G401 (cell line): ENCODE results near the gene DNAH11. TPM values are rescaled to one million over a fixed set of nuclear protein-coding genes. Genes with fewer than 3 reads are reported as not detected.

Experiments used
- DNase-seq: peaks from one replicate; pipeline ENCODE4 v3.0.0-alpha.2; 2015; ENCODE audit warnings: low spot score
- in situ Hi-C: cut with HindIII; loops from 2 replicates; pipeline ENCODE4 v1.10.0; 2016; ENCODE audit warnings: low sequenced_read_pairs, mixed read lengths
- total RNA-seq: library from RNA; depleted of rRNA; stranded (reverse); fragments of >200 nt; shearing (Covaris generic); gene quantifications from 2 replicates; pipeline ENCODE4 v1.2.3, GENCODE V29; 2014

DNAH11 gene
- total RNA-seq, 1 experiment from 2014 or later, result 3.4 TPM

DNA sequence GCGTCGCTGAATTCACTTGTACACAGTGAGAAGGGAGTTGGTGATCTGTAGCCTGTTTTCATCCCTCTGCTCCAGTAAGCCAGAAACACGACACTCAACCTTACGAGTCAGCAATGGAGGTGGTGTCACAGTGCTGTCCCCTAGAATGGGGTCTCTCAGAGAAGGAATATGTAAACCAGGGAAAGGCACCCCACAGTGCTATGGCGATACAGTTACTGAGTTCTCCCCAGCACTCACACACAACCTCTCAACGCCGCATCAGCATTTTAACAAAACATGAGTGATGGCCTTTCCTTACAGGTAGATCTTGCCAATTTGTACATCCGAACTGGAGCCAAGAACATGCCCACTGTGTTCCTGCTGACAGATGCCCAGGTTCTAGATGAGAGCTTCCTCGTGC, 206.5 kb downstream of the DNAH11 start:
- DNase-seq, result no peak
- in situ Hi-C loops, result no loop called here

DNA sequence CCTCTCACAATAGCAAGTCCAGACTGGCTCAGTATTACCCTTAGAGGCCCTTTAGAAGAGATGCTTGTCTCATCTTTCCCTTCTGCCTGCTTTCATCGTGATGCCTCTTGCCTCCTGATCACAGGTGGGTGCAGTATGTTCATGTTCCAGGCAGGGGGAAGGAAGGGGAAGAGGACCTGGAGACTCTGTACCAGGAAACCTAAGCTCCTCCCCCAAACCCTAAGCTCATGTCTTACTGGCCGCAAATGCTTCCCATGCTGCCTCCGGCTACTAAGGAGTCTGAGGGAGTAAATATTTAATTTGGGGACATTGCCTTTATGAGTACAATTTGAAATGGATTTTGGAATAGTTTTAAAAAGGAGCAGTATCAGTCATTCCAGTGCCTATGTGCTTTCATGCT, 210.2 kb downstream of the DNAH11 start:
- DNase-seq, result no peak
- in situ Hi-C loops, result no loop called here

DNA sequence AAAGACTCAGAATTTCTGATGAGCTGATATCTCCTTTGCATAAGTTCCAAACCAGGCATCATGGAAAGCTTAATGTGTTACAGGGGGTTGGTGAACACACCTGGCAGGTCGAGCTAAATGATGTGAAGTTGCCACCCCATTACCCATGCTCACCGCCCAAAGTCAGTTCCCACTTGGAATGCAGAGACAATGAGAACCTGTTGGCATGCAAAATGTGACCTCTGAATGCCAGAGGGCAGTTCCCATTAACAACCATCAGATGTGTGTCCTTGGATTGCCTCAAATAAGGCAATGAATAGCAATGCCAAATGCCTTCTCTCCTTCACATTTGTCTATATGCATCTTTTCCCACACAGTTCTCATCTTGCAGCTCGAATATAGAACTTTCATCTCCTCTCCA, 212.1 kb downstream of the DNAH11 start:
- in situ Hi-C loops, result no loop called here
- no peak for DNase-seq

DNA sequence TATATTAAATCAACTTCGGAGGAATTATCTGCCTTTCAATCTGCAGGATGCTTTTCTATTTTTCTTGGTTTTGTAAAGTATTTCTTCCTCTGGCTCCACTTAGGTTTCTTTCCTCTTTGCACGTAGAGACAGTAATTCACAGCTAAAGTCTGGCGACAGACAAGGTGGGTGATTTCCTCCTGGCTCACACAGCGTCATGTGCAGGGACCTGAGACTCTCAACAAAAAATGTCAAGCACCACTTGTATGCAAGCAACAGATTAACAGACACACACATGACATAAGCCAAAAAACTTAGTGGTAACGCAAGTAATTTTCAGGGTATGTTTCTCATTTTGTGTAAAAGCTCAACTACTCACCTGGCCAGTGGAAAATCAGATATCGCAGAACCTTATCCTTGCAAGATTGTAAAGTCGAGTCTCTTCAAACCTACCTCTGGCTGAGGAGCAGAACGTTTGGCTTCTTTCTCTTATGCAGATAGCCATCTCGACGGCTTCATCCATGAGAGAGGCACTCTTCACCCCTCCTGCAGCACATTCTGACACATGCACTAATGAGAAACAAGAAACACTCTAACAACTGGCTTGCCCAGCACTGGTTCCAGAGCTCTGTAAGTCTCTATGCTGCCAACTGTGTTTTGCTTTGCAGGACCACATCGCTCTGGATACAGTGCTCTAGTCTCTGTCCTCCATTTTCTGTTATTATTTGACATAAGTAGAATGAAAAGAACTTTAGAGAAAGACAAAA, 214.9 kb downstream of the DNAH11 start:
- no peak for DNase-seq
- in situ Hi-C loops, result no loop called here

DNA sequence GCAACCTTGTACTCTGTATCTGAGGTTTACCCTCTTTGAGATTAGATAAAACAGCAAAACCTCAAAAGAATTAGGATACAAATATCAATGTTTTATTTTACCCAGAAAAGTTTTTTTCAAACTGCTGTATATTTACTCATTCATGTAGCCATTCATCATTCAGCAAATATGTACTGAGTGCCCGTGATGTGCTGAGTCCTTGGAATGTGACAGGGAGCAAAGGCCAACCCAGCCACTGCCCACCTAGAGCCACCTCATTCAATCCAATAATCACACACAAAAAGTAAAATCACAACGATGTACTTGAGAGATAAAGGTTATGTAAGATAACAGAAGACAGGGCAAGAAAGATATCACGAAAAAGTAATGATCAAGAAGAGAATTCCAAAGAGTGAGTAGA, 215.4 kb downstream of the DNAH11 start:
- DNase-seq, result no peak
- in situ Hi-C loops, result no loop called here

DNA sequence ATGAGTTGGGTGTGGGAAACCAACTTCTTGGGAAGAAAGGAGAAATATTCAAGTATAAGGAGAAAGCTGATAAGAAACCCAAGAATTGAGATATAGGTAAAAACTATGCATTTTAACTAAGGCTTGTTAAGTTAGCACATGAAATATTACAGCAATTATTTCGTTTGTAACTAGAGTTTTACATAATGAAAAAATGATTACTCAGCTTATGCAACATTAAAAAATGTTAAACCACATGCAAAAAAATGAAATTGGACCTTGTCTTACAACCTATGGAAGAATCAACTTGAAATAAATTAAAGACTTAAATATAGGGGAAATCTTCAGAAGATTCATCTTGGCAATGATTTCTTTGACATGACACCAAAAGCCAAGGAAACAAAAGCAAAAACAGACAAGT, 219.6 kb downstream of the DNAH11 start:
- DNase-seq, result no peak
- in situ Hi-C loops, result no loop called here

DNA sequence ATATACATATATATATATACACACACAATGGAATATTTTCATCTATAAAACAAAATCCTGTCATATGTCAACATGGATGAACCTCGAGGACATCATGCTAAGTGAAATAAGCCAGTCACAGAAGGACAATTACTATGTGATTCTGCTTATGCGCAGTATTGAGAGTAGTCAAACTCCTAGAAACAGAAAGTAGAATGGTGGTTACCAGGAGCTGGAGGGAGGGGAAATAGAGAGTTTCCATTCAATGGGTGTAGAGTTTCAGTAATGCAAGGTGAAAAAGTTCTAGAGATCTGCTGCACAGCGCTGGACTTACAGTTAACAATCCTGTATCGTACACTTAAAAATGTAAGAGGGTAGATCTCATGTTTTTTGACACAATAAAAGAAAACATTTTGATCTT, 221.0 kb downstream of the DNAH11 start:
- in situ Hi-C loops, result no loop called here
- no peak for DNase-seq

DNA sequence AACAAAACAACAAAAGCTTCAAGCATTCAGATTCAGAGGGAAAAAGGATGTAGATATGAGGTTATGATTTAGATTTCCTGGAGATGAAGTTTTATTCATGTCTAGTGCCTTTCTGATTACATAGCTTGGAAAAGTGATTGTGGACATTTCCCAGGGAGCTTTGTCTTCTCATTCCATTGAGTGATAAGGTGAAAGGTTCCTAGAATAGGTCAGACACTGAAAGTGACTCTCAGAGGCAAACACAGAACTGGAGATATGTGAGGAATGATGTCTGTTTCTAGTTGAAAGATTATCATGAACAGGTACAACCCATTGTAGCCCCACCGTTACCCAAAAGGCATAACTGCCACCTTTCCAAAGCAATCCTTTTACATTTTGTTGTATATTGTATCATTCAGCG, 223.4 kb downstream of the DNAH11 start:
- in situ Hi-C loops, result no loop called here
- DNase-seq, result no peak

DNA sequence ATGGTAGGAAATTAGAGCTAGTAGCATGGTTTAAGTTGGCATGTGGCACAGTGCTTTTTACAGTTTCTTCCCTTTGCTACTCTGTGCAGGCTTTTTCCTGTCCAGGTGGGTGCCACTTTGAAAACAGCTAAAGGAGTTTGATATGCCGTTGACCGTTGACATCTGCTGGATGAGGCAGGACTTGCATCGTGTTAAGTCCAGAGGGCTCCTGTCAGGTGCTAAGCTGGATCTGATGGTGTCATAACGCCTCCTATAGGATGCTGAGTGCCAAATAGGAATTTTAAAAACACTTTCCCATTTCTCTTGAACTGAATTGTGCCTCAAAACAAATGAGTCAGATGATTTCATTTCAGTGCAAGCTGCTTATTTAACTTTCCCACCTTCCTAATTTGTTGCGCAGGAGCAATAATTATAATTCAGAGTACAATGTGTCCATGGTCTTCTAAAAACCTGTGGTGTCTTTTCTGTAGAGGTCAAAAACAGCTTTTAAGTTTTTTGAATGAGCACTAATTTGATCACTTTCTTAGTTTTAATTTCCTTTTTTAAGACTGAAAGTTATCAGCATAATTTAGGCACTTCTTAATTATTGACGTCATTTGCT, 224.6 kb downstream of the DNAH11 start:
- in situ Hi-C loops, result no loop called here
- peak; percentile 60 for DNase-seq

DNA sequence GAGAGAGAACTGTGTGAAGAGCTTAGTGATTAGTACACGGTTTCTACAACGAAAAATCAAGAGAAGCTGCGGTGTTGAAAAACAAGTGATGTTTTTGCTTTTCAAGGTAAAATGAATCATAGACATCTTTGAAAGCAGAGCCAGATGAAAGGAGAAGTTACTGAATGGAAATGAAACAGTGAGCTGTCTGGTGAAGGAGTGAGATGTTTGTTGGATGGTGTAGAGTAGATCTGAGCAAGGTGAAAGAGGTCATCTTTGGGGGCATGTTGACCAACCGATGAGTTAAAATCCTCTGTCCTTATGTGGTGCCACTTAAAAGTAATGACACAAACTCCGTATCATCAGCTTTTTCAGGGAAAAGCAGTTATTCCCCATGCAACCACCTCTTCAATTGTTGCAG, 225.4 kb downstream of the DNAH11 start:
- no peak for DNase-seq
- in situ Hi-C loops, result no loop called here

DNA sequence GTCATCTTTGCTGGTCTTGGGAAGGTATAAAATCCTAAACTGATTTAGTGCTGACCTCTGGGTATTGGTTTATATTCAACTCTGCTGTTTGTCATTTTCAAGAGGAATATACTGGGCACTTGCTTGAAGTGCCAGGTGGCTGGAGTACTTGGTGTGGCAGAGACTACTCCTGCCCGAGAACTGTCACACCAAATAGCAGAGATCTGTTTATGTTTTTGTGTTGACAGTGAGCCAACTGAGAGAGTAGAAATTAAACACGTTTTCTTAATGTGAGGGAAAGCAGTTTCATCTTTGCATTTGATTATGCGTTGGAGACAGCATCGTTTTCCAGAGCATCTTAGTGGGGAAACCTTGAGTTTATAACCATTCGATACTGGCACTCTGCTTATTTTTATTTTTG, 228.4 kb downstream of the DNAH11 start:
- peak; percentile 64 for DNase-seq
- in situ Hi-C loops, result no loop called here

DNA sequence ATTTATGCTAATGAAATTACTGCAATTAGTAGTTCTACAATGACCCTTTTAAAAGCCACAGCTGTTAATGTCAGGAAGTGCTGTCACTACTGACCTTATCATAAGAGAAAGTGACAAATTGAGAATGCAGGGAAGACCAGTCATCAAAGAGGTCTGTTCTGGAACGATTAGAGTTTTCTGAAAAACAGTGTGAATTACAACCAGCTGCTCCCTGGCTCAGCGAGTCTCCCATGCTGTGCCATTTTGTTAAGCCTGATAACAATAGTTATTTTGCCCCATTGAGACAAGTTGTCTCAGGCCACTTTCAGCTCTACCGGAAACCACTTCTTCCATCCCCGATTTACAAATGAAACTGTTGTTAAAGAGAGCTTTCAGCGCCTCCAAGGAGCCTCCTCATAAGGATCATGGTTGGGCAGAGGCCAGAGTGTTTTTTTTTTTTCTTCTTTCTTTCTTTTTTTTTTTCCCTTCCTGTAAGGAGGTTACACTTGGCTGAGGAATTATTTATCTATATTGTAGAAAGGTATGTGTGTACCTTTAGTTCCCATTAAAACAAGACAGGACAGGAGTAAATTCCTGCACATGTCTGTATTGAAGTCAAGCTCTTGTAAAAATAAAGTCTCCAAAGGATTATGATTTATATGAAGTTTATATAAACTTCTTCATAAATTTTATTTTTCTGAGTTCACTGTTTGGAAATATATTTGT, 229.2 kb downstream of the DNAH11 start:
- in situ Hi-C loops, result no loop called here
- peak; percentile 72 for DNase-seq

DNA sequence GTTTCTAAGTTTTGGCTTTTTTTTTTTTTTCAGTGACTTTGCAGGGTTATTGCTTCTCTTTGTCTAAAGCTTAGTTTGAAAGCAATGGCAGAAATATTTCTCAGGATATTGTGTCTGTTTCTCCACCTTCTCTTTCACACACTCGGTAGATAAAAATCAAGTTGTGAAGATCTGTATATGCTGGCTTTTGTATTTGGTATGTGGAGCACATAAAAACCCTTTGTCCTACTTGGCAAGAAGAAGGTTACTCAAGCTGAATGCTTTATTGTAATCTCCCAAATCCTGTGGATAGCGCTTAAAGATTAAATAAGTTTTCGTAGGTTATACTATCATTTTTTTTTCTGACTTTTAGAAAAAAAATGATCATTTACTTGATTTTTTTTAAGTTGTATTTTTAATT, 230.5 kb downstream of the DNAH11 start:
- peak; percentile 6 for DNase-seq
- in situ Hi-C loops, result no loop called here

DNA sequence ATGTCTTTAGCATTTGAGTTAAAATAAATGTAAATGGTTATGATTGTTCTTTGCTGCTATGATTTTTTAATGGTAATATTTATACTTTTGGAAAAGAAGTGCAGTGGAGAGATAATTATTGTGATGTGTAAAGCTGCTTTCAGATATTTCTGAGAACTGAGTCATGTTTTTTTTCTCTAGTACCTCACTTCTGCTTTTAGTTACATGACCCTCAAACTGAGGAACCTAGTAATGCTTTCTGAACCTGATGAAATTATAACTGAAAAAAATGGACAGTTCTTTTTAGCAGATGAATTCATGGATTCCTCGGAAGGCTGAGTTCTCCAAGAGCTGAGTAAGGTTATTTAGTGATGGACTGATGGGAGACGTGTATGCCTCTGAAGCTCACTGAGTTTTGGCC, 235.1 kb downstream of the DNAH11 start:
- in situ Hi-C loops, result no loop called here
- no peak for DNase-seq

DNA sequence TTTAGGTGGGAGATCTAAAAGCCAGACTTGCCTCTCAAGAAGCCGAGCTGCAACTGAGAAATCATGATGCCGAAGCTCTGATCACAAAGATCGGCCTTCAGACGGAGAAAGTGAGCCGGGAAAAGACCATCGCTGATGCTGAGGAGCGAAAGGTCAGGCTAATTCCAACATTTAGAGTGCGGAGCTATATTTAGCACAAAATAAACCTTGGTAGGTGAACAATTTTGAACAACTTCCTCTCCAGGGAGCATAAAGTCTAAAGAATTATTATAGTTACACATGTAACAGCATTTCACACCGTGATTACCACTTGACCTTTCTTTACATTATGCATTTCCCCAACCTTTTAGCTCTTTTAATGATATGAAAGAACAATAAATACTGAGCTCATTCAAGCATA, 236.1 kb downstream of the DNAH11 start:
- no peak for DNase-seq
- in situ Hi-C loops, result no loop called here

DNA sequence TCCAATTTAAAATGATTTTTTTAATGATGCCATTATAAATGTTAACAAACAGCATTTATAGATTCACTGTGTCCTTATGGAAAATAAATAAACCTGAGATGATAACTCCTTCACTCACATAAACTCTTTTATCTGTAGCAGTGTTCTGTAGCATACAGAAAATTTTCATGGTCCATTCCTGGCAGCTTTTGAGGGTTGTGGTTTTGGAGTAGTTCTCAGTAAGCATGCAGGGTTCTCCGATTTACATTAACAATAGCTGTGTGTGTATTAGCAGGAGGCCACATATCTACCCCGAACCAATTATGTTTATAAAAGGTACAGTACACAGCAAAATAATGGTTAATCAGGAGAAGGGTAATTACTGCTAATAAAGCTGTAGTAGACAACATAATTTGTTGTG, 240.2 kb downstream of the DNAH11 start:
- in situ Hi-C loops, result no loop called here
- no peak for DNase-seq

DNA sequence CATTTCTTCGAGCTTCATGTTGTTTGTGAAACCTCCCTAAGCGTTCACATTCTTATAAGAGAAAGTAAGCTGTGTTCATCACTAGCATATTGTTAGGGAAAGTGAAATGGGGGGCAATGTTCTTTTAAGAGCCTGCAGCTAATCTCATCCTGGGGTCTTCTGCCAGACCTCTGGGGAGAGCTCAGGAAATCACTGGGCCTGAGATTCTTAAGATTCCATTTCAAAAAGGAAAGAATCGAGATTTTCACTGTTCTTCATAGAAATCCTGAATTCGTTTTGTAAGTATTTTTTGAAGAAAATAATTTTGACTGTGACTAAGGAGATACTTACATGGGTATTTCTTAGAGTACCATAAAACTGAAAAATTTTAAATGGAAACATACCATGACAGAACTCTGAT, 242.2 kb downstream of the DNAH11 start:
- no peak for DNase-seq
- in situ Hi-C loops, result no loop called here

DNA sequence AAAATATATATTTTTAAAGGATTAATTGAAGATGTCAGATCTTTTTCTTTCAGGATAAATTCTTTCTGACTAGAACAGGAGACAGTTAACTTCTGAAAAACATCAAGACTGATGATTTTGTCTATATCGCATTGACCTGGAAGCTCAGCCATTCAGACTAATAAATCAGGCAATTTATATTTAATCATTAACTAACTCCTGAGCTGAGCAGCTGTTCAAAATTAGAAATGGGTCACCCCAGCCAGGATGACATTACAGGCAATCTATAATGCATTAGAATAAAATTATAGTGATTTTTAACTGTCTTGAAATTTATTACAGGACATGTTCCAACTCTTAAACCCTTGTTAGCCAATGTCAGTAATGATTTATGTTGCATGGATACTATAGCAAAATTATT, 263.0 kb downstream of the DNAH11 start:
- in situ Hi-C loops, result no loop called here
- DNase-seq, result no peak

DNA sequence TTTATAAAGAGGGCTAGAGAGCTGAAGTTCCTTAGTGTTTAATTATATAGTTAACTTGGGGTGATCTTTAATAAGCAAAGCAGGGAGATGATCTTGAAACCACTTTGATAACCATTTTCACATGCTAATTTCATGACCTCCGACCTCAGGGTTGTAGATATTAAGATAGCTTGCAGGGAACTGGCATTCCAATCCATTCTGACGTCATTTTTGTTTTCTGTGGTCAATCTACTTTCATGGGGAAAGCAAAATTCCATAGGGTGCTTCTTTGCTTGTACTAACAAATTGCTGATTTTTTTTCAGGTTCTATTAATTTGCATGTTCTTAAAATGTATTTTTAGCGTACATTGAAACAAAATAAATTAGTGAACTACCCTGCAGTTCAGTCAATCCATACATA, 263.5 kb downstream of the DNAH11 start:
- DNase-seq, result no peak
- in situ Hi-C loops, result no loop called here

DNA sequence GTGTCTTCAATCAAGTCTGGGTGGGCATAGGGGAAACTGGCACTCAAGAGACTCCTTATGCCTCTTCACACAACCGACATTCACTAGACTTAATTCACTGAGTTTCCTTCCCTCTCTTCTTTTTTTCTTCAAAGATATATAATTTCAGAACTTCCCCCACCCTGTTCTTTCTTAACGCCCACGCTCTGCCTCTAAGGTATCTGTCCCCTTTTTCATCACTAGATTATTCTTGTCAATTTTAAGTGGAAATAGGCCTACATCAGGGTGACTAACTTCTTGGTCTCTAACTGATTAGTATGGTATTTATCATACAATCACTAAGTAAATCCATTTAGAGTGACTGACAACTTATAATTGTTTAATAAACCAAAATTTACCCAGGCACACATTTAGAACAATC, 276.2 kb downstream of the DNAH11 start:
- DNase-seq, result no peak
- in situ Hi-C loops, result no loop called here

DNA sequence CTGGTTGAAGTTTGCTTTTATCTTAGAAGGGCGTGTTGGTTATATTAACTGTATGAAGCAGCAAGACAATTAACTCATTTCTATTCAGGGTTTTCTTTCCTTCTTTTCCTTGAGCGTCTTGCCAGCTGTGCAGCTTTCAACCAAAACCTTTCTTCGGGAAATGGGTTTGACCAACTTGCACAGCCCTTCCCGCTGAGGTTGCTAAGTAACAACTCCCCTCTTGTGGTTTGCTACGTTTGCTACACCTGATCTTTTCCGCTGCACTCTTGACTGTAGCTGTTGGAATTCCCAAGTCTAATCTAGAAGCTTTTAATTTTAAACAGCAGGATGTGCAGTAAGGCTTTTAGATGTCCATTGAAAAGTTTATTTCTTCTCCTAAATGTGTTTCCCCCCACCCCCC, 286.0 kb downstream of the DNAH11 start:
- in situ Hi-C loops, result no loop called here
- no peak for DNase-seq
